Vagina (tissue), 2 donors: ENCODE measurements around the gene CASP3. TPM values are rescaled to one million over a fixed set of nuclear protein-coding genes. Genes with fewer than 3 reads are reported as not detected.

Experiments used
- DNase-seq, 2 donors: peaks; one replicate each; pipeline ENCODE4 v3.0.0-alpha.2; 2017; ENCODE audit errors: extremely low spot score in 2 of 2
- H3K27ac ChIP-seq: fragments of 200-600 bp; sonication (generic); one replicate; pipeline ENCODE4 v1.5.1; 2019
- H3K27me3 ChIP-seq: fragments of 200-600 bp; sonication (generic); one replicate; pipeline ENCODE4 v1.5.1; 2019
- H3K36me3 ChIP-seq, 2 donors: fragments of 200-600 bp; sonication (generic); one replicate each; pipeline ENCODE4 v1.5.1; 2017 to 2019
- H3K4me1 ChIP-seq: fragments of 200-600 bp; sonication (generic); one replicate; pipeline ENCODE4 v1.5.1; 2019
- H3K4me3 ChIP-seq, 2 donors: fragments of 200-600 bp; sonication (generic); 1 replicate in 1 of 2; 2 replicates in 1 of 2; pipeline ENCODE4 v1.5.1; 2016 to 2019
- H3K9me3 ChIP-seq: fragments of 200-600 bp; sonication (generic); one replicate; pipeline ENCODE4 v1.5.1; 2019
- CTCF ChIP-seq, 3 experiments: fragments of 450-650 bp in 2 of 3; fragments of 200-600 bp in 1 of 3; sonication (generic) in 1 of 3; IDR thresholded peaks; one replicate each; pipeline ENCODE4 v1.5.1; 2017 to 2019; ENCODE audit warnings: antibody characterized with exemption in 3 of 3, mild to moderate bottlenecking in 2 of 3, moderate library complexity in 2 of 3
- POLR2A ChIP-seq, 2 donors: fragments of 450-650 bp; IDR thresholded peaks; one replicate each; pipeline ENCODE4 v1.6.1; 2017; ENCODE audit warnings: antibody characterized with exemption in 2 of 2, mild to moderate bottlenecking in 2 of 2, moderate library complexity in 2 of 2
- POLR2AphosphoS5 ChIP-seq, 2 donors: sonication (generic); formaldehyde crosslinking; IDR thresholded peaks; one replicate each; pipeline ENCODE4 v1.9.0; 2017; ENCODE audit warnings: antibody characterized with exemption in 2 of 2, mild to moderate bottlenecking in 2 of 2, low read depth in 1 of 2; ENCODE audit not compliant: insufficient read depth in 1 of 2
- intact Hi-C: fragments of 100-400 bp; cut with DNase I; formaldehyde crosslinking; loops from one replicate; pipeline ENCODE4 v1.15.1; 2023
- total RNA-seq: library from RNA; depleted of rRNA; stranded (reverse); fragments of >200 nt; gene quantifications from one replicate; pipeline ENCODE4 v1.2.3, GENCODE V29; 2016

CASP3 gene
- total RNA-seq, 1 donor from 2014 or later = 11.3 TPM

DNA sequence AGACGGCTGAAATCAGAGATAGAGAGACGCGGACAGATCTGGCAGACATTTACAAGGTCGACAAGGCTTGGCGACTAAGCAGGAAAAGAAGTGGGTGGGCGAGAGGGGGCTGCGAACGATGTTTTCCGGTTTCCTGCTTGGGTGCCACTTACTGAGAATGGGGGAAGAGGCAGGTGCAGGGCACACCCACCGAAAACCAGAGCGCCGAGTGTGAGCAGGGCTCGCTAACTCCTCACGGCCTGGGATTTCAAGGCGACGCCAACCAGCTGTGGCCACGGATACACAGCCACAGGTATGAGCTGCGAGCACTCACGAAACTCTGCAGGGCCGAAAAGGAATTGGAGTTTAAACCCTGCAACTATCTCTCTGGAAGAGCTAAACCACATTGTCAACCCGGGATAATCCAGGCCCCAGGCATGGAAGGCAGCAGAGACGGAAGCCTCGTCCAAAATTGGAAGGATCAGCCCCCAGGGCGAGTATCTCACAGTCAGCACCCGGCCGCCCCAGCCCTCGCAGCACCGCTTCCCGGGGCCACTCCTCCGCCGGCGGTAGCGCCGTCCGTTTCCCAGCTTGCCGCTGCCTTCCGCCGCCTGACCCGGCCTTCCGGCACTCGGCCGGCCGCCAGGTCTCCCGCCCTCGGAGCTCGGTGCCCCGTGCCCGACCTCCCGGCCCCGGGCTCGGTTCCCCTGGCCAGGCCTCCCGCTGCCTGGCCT, 778 bp downstream of the CASP3 start:
- no peaks in the 10 kb centered on the region for H3K36me3 ChIP-seq
- H3K27me3 ChIP-seq = no peaks in the 10 kb centered on the region
- TF ChIP-seq CTCF (IDR thresholded peaks at IDR 0.05) = no peak
- TF ChIP-seq POLR2AphosphoS5 (IDR thresholded peaks at IDR 0.05; ENCODE audit: insufficient read depth in 1 of 2, low read depth in 1 of 2) = no peak
- no peak for TF ChIP-seq POLR2A (IDR thresholded peaks at IDR 0.05)
- H3K4me1 ChIP-seq = peaks cover 42% of the 10 kb centered on the region
- H3K27ac ChIP-seq = peak overlapping the region; percentile 96
- no peaks in the 10 kb centered on the region for H3K9me3 ChIP-seq
- intact Hi-C loops = loop anchor here (1.0 to 10.0 kb wide), 3 partner anchors 86 to 384 kb away; partner anchors contain the start of gene CENPU
- H3K4me3 ChIP-seq = peak overlapping the region; percentile 89 to 96
- no peak for DNase-seq

- no peaks in the 10 kb centered on the region for H3K36me3 ChIP-seq
- no peak for DNase-seq
- intact Hi-C loops = loop anchor here (10.0 kb wide), 2 partner anchors 87 to 383 kb away; partner anchors contain the start of gene CENPU
- TF ChIP-seq POLR2AphosphoS5 (IDR thresholded peaks at IDR 0.05; ENCODE audit: insufficient read depth in 1 of 2, low read depth in 1 of 2) (no peak), CTCF (IDR thresholded peaks at IDR 0.05) (no peak), POLR2A (IDR thresholded peaks at IDR 0.05) (no peak)
- H3K4me3 ChIP-seq = peak overlapping the region; percentile 89 to 96
- peaks cover 41% of the 10 kb centered on the region for H3K4me1 ChIP-seq
- H3K27ac ChIP-seq = peak overlapping the region; percentile 96
- H3K27me3 ChIP-seq = no peaks in the 10 kb centered on the region
- H3K9me3 ChIP-seq = no peaks in the 10 kb centered on the region
Measured at GRCh38 chr4:184648054-184648312, 1.3 kb downstream of the CASP3 start.

GRCh38 chr4:184647266-184648053, 1.8 kb downstream of the CASP3 start:
- TF ChIP-seq POLR2AphosphoS5 (IDR thresholded peaks at IDR 0.05; ENCODE audit: insufficient read depth in 1 of 2, low read depth in 1 of 2) = no peak
- intact Hi-C loops = loop anchor here (10.0 kb wide), 2 partner anchors 87 to 383 kb away; partner anchors contain the start of gene CENPU
- Histone ChIP-seq H3K27ac (peak overlapping the region; percentile 96), H3K27me3 (no peaks in the 10 kb centered on the region), H3K9me3 (no peaks in the 10 kb centered on the region), H3K4me1 (peaks cover 46% of the 10 kb centered on the region), H3K4me3 (peak overlapping the region; percentile 89 to 96), H3K36me3 (no peaks in the 10 kb centered on the region)
- no peak for DNase-seq

GRCh38 chr4:184645904-184646610, 3.2 kb downstream of the CASP3 start:
- H3K27ac ChIP-seq = no peak overlapping the region
- intact Hi-C loops = loop anchor here (10.0 kb wide), 2 partner anchors 89 to 381 kb away; partner anchors contain the start of gene CENPU
- H3K4me1 ChIP-seq = peaks cover 51% of the 10 kb centered on the region
- H3K36me3 ChIP-seq = no peaks in the 10 kb centered on the region
- H3K27me3 ChIP-seq = no peaks in the 10 kb centered on the region
- no peaks in the 10 kb centered on the region for H3K9me3 ChIP-seq
- no peak for TF ChIP-seq CTCF (IDR thresholded peaks at IDR 0.05)
- no peak for TF ChIP-seq POLR2A (IDR thresholded peaks at IDR 0.05)
- TF ChIP-seq POLR2AphosphoS5 (IDR thresholded peaks at IDR 0.05; ENCODE audit: insufficient read depth in 1 of 2, low read depth in 1 of 2) = no peak
- H3K4me3 ChIP-seq = no peak overlapping the region
- no peak for DNase-seq

GRCh38 chr4:184644553-184645307, 4.5 kb downstream of the CASP3 start:
- no peaks in the 10 kb centered on the region for H3K36me3 ChIP-seq
- no peaks in the 10 kb centered on the region for H3K27me3 ChIP-seq
- no peak overlapping the region for H3K27ac ChIP-seq
- TF ChIP-seq POLR2AphosphoS5 (IDR thresholded peaks at IDR 0.05; ENCODE audit: insufficient read depth in 1 of 2, low read depth in 1 of 2) (no peak), CTCF (IDR thresholded peaks at IDR 0.05) (no peak), POLR2A (IDR thresholded peaks at IDR 0.05) (no peak)
- DNase-seq = no peak
- no peak overlapping the region for H3K4me3 ChIP-seq
- H3K4me1 ChIP-seq = peaks cover 49% of the 10 kb centered on the region
- no peaks in the 10 kb centered on the region for H3K9me3 ChIP-seq
- intact Hi-C loops = loop anchor here (10.0 kb wide), 2 partner anchors 90 to 380 kb away; partner anchors contain the start of gene CENPU
